SK-N-SH treated with all-trans-retinoic acid at 6 μM for 48 hours (cell line): Measurements from ENCODE around the gene MAX.
"Not testable (repeated sequence)": the region's sequence is repeated elsewhere in the genome, so short reads cannot be mapped to it uniquely, and the experiment has no call there.

ENCODE experiments used
- CSDC2 ChIP-seq: fragments of 250-450 bp; sonication (Bioruptor Pico); IDR thresholded peaks from 2 replicates; pipeline ENCODE4 v1.5.0; 2020; ENCODE audit warnings: mild to moderate bottlenecking, moderate library complexity
- ESRRG ChIP-seq: fragments of 250-450 bp; sonication (Bioruptor Pico); IDR thresholded peaks from 2 replicates; pipeline ENCODE4 v1.6.1; 2021; ENCODE audit warnings: mild to moderate bottlenecking
- ISL1 ChIP-seq: fragments of 250-450 bp; sonication (Bioruptor Pico); IDR thresholded peaks from 2 replicates; pipeline ENCODE4 v2.1.2; 2022; ENCODE audit warnings: mild to moderate bottlenecking, moderate library complexity
- OSR1 ChIP-seq: fragments of 250-450 bp; sonication (Bioruptor Pico); IDR thresholded peaks from 2 replicates; pipeline ENCODE4 v1.8.0; 2022; ENCODE audit warnings: moderate library complexity, mild to moderate bottlenecking, inconsistent platforms
- TOX ChIP-seq: fragments of 250-450 bp; sonication (Bioruptor Pico); IDR thresholded peaks from 2 replicates; pipeline ENCODE4 v1.8.0; 2021; ENCODE audit warnings: mild to moderate bottlenecking, moderate library complexity, borderline replicate concordance
- ZFP3 ChIP-seq: fragments of 250-450 bp; sonication (Bioruptor Pico); IDR thresholded peaks from 2 replicates; pipeline ENCODE4 v1.5.0; 2020; ENCODE audit warnings: mild to moderate bottlenecking, moderate library complexity
- ZFP30 ChIP-seq: fragments of 450-650 bp; formaldehyde crosslinking; IDR thresholded peaks from 2 replicates; pipeline ENCODE4 v1.5.0; 2022; ENCODE audit warnings: mild to moderate bottlenecking, moderate library complexity
- ZNF565 ChIP-seq: fragments of 450-650 bp; formaldehyde crosslinking; conservative IDR thresholded peaks from 2 replicates; pipeline ENCODE4 v1.5.0; 2020; ENCODE audit warnings: low read depth, mild to moderate bottlenecking, moderate library complexity
- ZNF8 ChIP-seq: fragments of 450-650 bp; formaldehyde crosslinking; IDR thresholded peaks from 2 replicates; pipeline ENCODE4 v1.5.0; 2020; ENCODE audit warnings: mild to moderate bottlenecking, moderate library complexity
- TF ChIP-seq, protein P1 (sequence below): fragments of 250-450 bp; sonication (Bioruptor Pico); IDR thresholded peaks from 2 replicates; pipeline ENCODE4 v1.5.0; 2020; ENCODE audit warnings: mild to moderate bottlenecking, moderate library complexity
- TF ChIP-seq, protein P2 (sequence below): fragments of 250-450 bp; sonication (Bioruptor Pico); IDR thresholded peaks from 2 replicates; pipeline ENCODE4 v1.5.1; 2020; ENCODE audit warnings: low read depth, mild to moderate bottlenecking, moderate library complexity

DNA sequence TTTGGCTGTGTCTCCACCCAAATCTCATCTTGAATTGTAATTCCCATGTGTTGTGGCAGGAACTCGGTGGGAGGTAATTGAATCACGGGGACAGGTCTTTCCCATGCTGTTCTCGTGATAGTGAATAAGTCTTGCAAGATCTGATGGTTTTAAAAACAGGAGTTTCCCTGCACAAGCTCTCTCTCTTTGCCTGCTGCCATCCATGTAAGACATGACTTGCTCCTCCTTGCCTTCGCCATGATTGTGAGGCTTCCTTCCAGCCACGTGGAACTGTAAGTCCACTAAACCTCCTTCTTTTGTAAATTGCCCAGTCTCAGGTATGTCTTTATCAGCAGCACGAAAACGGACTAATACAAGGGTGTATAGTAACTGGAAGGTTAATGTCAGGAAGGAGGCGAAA lies 14.5 kb downstream of the MAX start:
- TF ChIP-seq OSR1 (CRISPR knock-in tag); ZFP3; CSDC2 (CRISPR knock-in tag); ZNF8 (CRISPR knock-in tag); ISL1 (CRISPR knock-in tag); ESRRG (CRISPR knock-in tag); TOX; ZNF565; ZFP30: not testable (repeated sequence)
- TF ChIP-seq, protein P1, sequence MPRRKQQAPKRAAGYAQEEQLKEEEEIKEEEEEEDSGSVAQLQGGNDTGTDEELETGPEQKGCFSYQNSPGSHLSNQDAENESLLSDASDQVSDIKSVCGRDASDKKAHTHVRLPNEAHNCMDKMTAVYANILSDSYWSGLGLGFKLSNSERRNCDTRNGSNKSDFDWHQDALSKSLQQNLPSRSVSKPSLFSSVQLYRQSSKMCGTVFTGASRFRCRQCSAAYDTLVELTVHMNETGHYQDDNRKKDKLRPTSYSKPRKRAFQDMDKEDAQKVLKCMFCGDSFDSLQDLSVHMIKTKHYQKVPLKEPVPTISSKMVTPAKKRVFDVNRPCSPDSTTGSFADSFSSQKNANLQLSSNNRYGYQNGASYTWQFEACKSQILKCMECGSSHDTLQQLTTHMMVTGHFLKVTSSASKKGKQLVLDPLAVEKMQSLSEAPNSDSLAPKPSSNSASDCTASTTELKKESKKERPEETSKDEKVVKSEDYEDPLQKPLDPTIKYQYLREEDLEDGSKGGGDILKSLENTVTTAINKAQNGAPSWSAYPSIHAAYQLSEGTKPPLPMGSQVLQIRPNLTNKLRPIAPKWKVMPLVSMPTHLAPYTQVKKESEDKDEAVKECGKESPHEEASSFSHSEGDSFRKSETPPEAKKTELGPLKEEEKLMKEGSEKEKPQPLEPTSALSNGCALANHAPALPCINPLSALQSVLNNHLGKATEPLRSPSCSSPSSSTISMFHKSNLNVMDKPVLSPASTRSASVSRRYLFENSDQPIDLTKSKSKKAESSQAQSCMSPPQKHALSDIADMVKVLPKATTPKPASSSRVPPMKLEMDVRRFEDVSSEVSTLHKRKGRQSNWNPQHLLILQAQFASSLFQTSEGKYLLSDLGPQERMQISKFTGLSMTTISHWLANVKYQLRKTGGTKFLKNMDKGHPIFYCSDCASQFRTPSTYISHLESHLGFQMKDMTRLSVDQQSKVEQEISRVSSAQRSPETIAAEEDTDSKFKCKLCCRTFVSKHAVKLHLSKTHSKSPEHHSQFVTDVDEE (CRISPR knock-in tag): not testable (repeated sequence)
- TF ChIP-seq, protein P2, sequence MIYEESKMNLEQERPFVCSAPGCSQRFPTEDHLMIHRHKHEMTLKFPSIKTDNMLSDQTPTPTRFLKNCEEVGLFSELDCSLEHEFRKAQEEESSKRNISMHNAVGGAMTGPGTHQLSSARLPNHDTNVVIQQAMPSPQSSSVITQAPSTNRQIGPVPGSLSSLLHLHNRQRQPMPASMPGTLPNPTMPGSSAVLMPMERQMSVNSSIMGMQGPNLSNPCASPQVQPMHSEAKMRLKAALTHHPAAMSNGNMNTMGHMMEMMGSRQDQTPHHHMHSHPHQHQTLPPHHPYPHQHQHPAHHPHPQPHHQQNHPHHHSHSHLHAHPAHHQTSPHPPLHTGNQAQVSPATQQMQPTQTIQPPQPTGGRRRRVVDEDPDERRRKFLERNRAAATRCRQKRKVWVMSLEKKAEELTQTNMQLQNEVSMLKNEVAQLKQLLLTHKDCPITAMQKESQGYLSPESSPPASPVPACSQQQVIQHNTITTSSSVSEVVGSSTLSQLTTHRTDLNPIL (CRISPR knock-in tag): not testable (repeated sequence)
